CD4-positive, alpha-beta memory T cell (primary cell): ENCODE data around the gene APOC1. TPM values are rescaled to one million over a fixed set of nuclear protein-coding genes. Genes with fewer than 3 reads are reported as not detected.
A peak's percentile ranks its signal among the peaks of the same experiment; 100 is the strongest.

Source experiments
- CTCF ChIA-PET: fragments of 350-600 bp; sonication (Branson Sonifier 250); formaldehyde crosslinking; loops from one replicate; lab custom pipeline; 2021; ENCODE audit warnings: inconsistent platforms; ENCODE audit not compliant: partially characterized antibody; lab: Charles Lee
- POLR2A ChIA-PET: fragments of 350-600 bp; sonication (Branson Sonifier 250); formaldehyde crosslinking; loops from one replicate; lab custom pipeline; 2021; ENCODE audit not compliant: partially characterized antibody; lab: Charles Lee
- DNase-seq, 5 donors: peaks; one replicate each; pipeline versions ENCODE4 v3.0.0 to v3.0.0-alpha.2; 2020 to 2022; ENCODE audit warnings: mixed read lengths in 1 of 5
- H3K27ac ChIP-seq: one replicate; pipeline ENCODE4 v1.7.0; 2013; ENCODE audit warnings: low read depth, low read length
- H3K27me3 ChIP-seq: 2 replicates; pipeline ENCODE4 v1.7.0; 2013; ENCODE audit warnings: mild to moderate bottlenecking, low read length, moderate library complexity; ENCODE audit not compliant: insufficient read depth
- H3K36me3 ChIP-seq: 2 replicates; pipeline ENCODE4 v1.7.0; 2013; ENCODE audit warnings: mild to moderate bottlenecking, low read length, moderate library complexity; ENCODE audit not compliant: insufficient read depth
- H3K4me1 ChIP-seq: 2 replicates; pipeline ENCODE4 v1.7.0; 2013; ENCODE audit warnings: mild to moderate bottlenecking, low read length, moderate library complexity; ENCODE audit not compliant: insufficient read depth
- H3K4me3 ChIP-seq, 2 donors: one replicate each; pipeline ENCODE4 v1.7.0; 2013; ENCODE audit warnings: low read length in 2 of 2, mild to moderate bottlenecking in 1 of 2
- H3K9me3 ChIP-seq, 2 donors: one replicate each; pipeline ENCODE4 v1.7.0; 2013; ENCODE audit warnings: low read length in 2 of 2, control low read depth in 1 of 2; ENCODE audit not compliant: control insufficient read depth in 1 of 2
- H3K27ac Mint-ChIP-seq, 7 donors: one replicate each; pipeline ENCODE4 v1.8.0; 2020 to 2021; ENCODE audit warnings: mixed read lengths in 7 of 7, mild to moderate bottlenecking in 6 of 7, inconsistent platforms in 3 of 7, moderate library complexity in 3 of 7
- H3K27me3 Mint-ChIP-seq, 2 donors: one replicate each; pipeline ENCODE4 v1.8.0; 2020 to 2021; ENCODE audit warnings: mixed read lengths in 2 of 2
- H3K36me3 Mint-ChIP-seq, 2 donors: one replicate each; pipeline ENCODE4 v1.8.0; 2020 to 2021; ENCODE audit warnings: mixed read lengths in 2 of 2, inconsistent platforms in 1 of 2, mild to moderate bottlenecking in 1 of 2
- H3K4me1 Mint-ChIP-seq, 4 donors: one replicate each; pipeline ENCODE4 v1.8.0; 2020 to 2021; ENCODE audit warnings: mixed read lengths in 4 of 4, mild to moderate bottlenecking in 1 of 4
- H3K4me3 Mint-ChIP-seq, 8 donors: one replicate each; pipeline ENCODE4 v1.8.0; 2020 to 2021; ENCODE audit warnings: mixed read lengths in 8 of 8, mild to moderate bottlenecking in 7 of 8, moderate library complexity in 6 of 8, inconsistent platforms in 3 of 8
- H3K9me3 Mint-ChIP-seq, 8 donors: one replicate each; pipeline ENCODE4 v1.8.0; 2020 to 2021; ENCODE audit warnings: mixed read lengths in 8 of 8, mild to moderate bottlenecking in 5 of 8, inconsistent platforms in 3 of 8, moderate library complexity in 1 of 8
- intact Hi-C: fragments of 100-400 bp; cut with micrococcal nuclease; formaldehyde crosslinking; loops from one replicate; pipeline ENCODE4 v1.15.1; 2023
- polyA plus RNA-seq, 2 donors: library from polyadenylated mRNA; unstranded; fragments of 300-500 nt; fragmentation: Illumina TruSeq; gene quantifications; one replicate each; pipeline ENCODE4 v1.2.3, GENCODE V29; 2021
- total RNA-seq, 2 experiments: library from RNA; stranded (reverse); gene quantifications; one replicate each; pipeline ENCODE4 v1.2.3, GENCODE V29; 2021

Gene APOC1
- total and polyA plus RNA-seq, 4 experiments from 2014 or later = 6.4 to 7.0 TPM; not detected in 2

DNA sequence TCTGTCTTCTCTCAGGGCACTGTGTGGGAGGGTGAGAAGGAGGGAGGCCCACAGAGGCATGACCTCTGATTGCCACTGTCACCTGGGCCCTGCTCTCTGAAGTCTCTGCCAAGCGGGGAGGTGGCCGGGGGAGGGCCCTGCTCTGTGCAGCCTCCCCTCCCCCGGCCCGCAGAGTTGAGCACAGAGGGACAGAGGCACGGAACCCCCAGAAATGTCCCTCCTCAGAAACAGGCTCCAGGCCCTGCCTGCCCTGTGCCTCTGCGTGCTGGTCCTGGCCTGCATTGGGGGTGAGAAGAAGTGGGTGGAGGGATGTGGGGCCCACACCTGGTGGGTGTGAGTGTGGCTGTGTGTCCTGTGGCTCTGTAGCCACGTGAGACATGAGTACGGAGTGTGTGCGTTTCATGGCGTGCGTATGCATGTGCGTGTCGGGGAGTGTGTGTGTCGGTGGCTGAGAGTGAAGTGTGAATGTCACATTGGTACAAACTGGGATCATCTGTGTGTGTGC lies 27.7 kb downstream of the APOC1 start, which contains the start of gene APOC4:
Gene APOC4 (plus strand): TSS at position 171 of the 505 bp plus-strand sequence. CDS start 41 bp downstream, at position 212.
- CTCF ChIA-PET = no interaction called here
- H3K9me3 Mint-ChIP-seq = no peaks in the 10 kb centered on the region
- no peak within 1 kb of the TSS for H3K4me3 Mint-ChIP-seq
- Histone ChIP-seq H3K27me3 (no peaks in the 10 kb centered on the region), H3K27ac (no peak within 1 kb of the TSS), H3K36me3 (no peaks in the 10 kb centered on the region), H3K9me3 (no peaks in the 10 kb centered on the region), H3K4me1 (no peaks in the 10 kb centered on the region), H3K4me3 (no peak within 1 kb of the TSS)
- no peaks in the 10 kb centered on the region for H3K36me3 Mint-ChIP-seq
- intact Hi-C loops = no loop called here
- POLR2A ChIA-PET = no interaction called here
- no peak for DNase-seq
- no peaks in the 10 kb centered on the region for H3K4me1 Mint-ChIP-seq
- H3K27me3 Mint-ChIP-seq = no peaks in the 10 kb centered on the region
- H3K27ac Mint-ChIP-seq = no peak within 1 kb of the TSS

- intact Hi-C loops = no loop called here
- H3K27ac Mint-ChIP-seq = no peak overlapping the region
- no peaks in the 10 kb centered on the region for H3K27me3 Mint-ChIP-seq
- Histone ChIP-seq H3K4me3 (no peak overlapping the region), H3K4me1 (no peaks in the 10 kb centered on the region), H3K9me3 (no peaks in the 10 kb centered on the region), H3K27me3 (no peaks in the 10 kb centered on the region), H3K36me3 (no peaks in the 10 kb centered on the region), H3K27ac (no peak overlapping the region)
- H3K4me3 Mint-ChIP-seq = no peak overlapping the region
- no peaks in the 10 kb centered on the region for H3K9me3 Mint-ChIP-seq
- DNase-seq = no peak
- ChIA-PET CTCF (no interaction called here), POLR2A (no interaction called here)
- H3K36me3 Mint-ChIP-seq = no peaks in the 10 kb centered on the region
- no peaks in the 10 kb centered on the region for H3K4me1 Mint-ChIP-seq
Measured at GRCh38 chr19:44943801-44944249, 29.4 kb downstream of the APOC1 start.

GRCh38 chr19:44947041-44947581 lies 32.7 kb downstream of the APOC1 start:
- Mint-ChIP-seq H3K27me3 (no peaks in the 10 kb centered on the region), H3K36me3 (peaks cover 0 to 5% of the 10 kb centered on the region in 2 donors), H3K27ac (no peak overlapping the region), H3K4me1 (peaks cover 0 to 3% (median 1%) of the 10 kb centered on the region in 4 donors), H3K4me3 (no peak overlapping the region), H3K9me3 (no peaks in the 10 kb centered on the region)
- Histone ChIP-seq H3K27me3 (no peaks in the 10 kb centered on the region), H3K4me3 (no peak overlapping the region), H3K9me3 (no peaks in the 10 kb centered on the region), H3K4me1 (no peaks in the 10 kb centered on the region), H3K27ac (no peak overlapping the region), H3K36me3 (no peaks in the 10 kb centered on the region)
- DNase-seq = no peak
- ChIA-PET CTCF (no interaction called here), POLR2A (no interaction called here)
- intact Hi-C loops = no loop called here

DNA sequence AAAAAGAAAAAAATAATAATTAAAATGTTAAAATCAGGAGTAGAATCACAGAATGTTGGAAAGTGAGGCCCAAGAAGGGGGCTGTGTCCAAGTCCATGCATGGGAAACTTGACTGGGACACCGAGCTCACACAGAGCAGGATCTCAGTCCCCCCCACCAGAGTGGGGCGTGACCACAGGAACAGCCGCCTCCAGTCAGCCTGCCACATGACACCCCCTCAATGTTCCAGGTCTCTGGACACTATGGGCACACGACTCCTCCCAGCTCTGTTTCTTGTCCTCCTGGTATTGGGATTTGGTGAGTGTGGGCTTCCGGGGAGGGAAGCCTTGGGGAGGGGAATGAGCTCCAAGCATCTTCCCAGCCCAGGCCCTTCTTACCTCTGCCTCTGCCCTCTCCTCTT lies 33.8 kb downstream of the APOC1 start:
- no peaks in the 10 kb centered on the region for H3K27me3 Mint-ChIP-seq
- Histone ChIP-seq H3K9me3 (no peaks in the 10 kb centered on the region), H3K27me3 (no peaks in the 10 kb centered on the region), H3K4me1 (no peaks in the 10 kb centered on the region), H3K36me3 (no peaks in the 10 kb centered on the region), H3K4me3 (no peak overlapping the region), H3K27ac (no peak overlapping the region)
- peaks cover 0 to 5% of the 10 kb centered on the region in 2 donors for H3K36me3 Mint-ChIP-seq
- peaks cover 0 to 3% (median 1%) of the 10 kb centered on the region in 4 donors for H3K4me1 Mint-ChIP-seq
- DNase-seq = no peak
- ChIA-PET POLR2A (no interaction called here), CTCF (no interaction called here)
- peak overlapping the region in 1 of 7 donors; percentile 60 for H3K27ac Mint-ChIP-seq
- no peaks in the 10 kb centered on the region for H3K9me3 Mint-ChIP-seq
- no peak overlapping the region for H3K4me3 Mint-ChIP-seq
- intact Hi-C loops = no loop called here

DNA sequence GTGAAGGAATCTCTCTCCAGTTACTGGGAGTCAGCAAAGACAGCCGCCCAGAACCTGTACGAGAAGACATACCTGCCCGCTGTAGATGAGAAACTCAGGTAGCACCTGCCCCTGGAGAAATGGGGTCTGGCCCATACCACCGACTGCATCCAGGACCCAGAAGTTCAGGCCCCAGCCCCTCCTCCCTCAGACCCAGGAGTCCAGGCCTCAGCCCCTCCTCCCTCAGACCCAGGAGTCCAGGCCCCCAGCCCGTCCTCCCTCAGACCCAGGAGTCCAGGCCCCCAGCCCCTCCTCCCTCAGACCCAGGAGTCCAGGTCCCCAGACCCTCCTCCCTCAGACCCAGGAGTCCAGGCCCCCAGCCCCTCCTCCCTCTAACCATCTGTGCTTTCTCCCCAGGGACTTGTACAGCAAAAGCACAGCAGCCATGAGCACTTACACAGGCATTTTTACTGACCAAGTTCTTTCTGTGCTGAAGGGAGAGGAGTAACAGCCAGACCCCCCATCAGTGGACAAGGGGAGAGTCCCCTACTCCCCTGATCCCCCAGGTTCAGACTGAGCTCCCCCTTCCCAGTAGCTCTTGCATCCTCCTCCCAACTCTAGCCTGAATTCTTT lies 34.5 kb downstream of the APOC1 start:
- Mint-ChIP-seq H3K4me3 (no peak overlapping the region), H3K27me3 (no peaks in the 10 kb centered on the region), H3K36me3 (peaks cover 0 to 6% of the 10 kb centered on the region in 2 donors), H3K27ac (peak overlapping the region in 1 of 7 donors; percentile 60), H3K9me3 (no peaks in the 10 kb centered on the region), H3K4me1 (peaks cover 3 to 6% (median 4%) of the 10 kb centered on the region in 4 donors)
- Histone ChIP-seq H3K4me3 (no peak overlapping the region), H3K4me1 (peaks cover 5% of the 10 kb centered on the region), H3K27ac (no peak overlapping the region), H3K27me3 (no peaks in the 10 kb centered on the region), H3K36me3 (no peaks in the 10 kb centered on the region), H3K9me3 (no peaks in the 10 kb centered on the region)
- no peak for DNase-seq
- CTCF ChIA-PET = interaction anchor here (1.0 kb wide), 1 partner anchor 225 kb away, joined by 3 read pairs; no protein-coding TSS in a partner anchor
- intact Hi-C loops = no loop called here
- POLR2A ChIA-PET = no interaction called here

GRCh38 chr19:44949550-44949949 lies 35.1 kb downstream of the APOC1 start:
- CTCF ChIA-PET = interaction anchor here (1.0 kb wide), 1 partner anchor 226 kb away, joined by 3 read pairs; no protein-coding TSS in a partner anchor

More at GRCh38 chr19:44949550-44949949, 35.1 kb downstream of the APOC1 start:
- Histone ChIP-seq H3K36me3 (no peaks in the 10 kb centered on the region), H3K4me1 (peaks cover 10% of the 10 kb centered on the region), H3K27me3 (no peaks in the 10 kb centered on the region), H3K27ac (no peak overlapping the region), H3K9me3 (no peaks in the 10 kb centered on the region), H3K4me3 (no peak overlapping the region)
- Mint-ChIP-seq H3K4me3 (no peak overlapping the region), H3K36me3 (peaks cover 0 to 7% of the 10 kb centered on the region in 2 donors), H3K27ac (no peak overlapping the region), H3K27me3 (no peaks in the 10 kb centered on the region), H3K4me1 (peaks cover 4 to 10% (median 8%) of the 10 kb centered on the region in 4 donors), H3K9me3 (peaks cover 0 to under 1% (median 0%) of the 10 kb centered on the region in 8 donors)
- POLR2A ChIA-PET = no interaction called here
- intact Hi-C loops = no loop called here
- DNase-seq = no peak
